Amniotic epithelial cell (primary cell): Measurements from ENCODE around the gene IL31.

ENCODE experiments used
- DNase-seq: peaks from one replicate; pipeline ENCODE4 v3.0.0-alpha.2; 2010; ENCODE audit warnings: low read depth

Gene IL31

GRCh38 chr12:122155705-122156104 lies 18.3 kb downstream of the IL31 start:
- no peak for DNase-seq

- no peak for DNase-seq
Observed at GRCh38 chr12:122152754-122153153, 21.3 kb downstream of the IL31 start.

GRCh38 chr12:122150127-122150681 lies 23.8 kb downstream of the IL31 start:
- no peak for DNase-seq

GRCh38 chr12:122148657-122149056 lies 25.4 kb downstream of the IL31 start:
- DNase-seq, result no peak

- DNase-seq, result no peak
Observed at GRCh38 chr12:122147514-122148290, 26.3 kb downstream of the IL31 start.

- no peak for DNase-seq
Observed at GRCh38 chr12:122145505-122146330, 28.3 kb downstream of the IL31 start.

GRCh38 chr12:122144885-122145284 lies 29.1 kb downstream of the IL31 start:
- no peak for DNase-seq

- DNase-seq, result no peak
Observed at GRCh38 chr12:122142857-122143256, 31.2 kb downstream of the IL31 start.

GRCh38 chr12:122141911-122142725 lies 31.9 kb downstream of the IL31 start:
- no peak for DNase-seq

GRCh38 chr12:122140467-122141257 lies 33.4 kb downstream of the IL31 start:
- DNase-seq, result no peak

- DNase-seq, result no peak
Observed at GRCh38 chr12:122139941-122140340, 34.1 kb downstream of the IL31 start.

- no peak for DNase-seq
Observed at GRCh38 chr12:122139266-122139665, 34.8 kb downstream of the IL31 start.

GRCh38 chr12:122138616-122139015 lies 35.4 kb downstream of the IL31 start:
- no peak for DNase-seq

- no peak for DNase-seq
Observed at GRCh38 chr12:122138181-122138580, 35.8 kb downstream of the IL31 start.

GRCh38 chr12:122137681-122138080 lies 36.3 kb downstream of the IL31 start:
- no peak for DNase-seq

GRCh38 chr12:122137229-122137628 lies 36.8 kb downstream of the IL31 start:
- no peak for DNase-seq

GRCh38 chr12:122135437-122136031 lies 38.5 kb downstream of the IL31 start:
- DNase-seq, result no peak

GRCh38 chr12:122133192-122133950 lies 40.6 kb downstream of the IL31 start:
- DNase-seq, result no peak

- DNase-seq, result no peak
Observed at GRCh38 chr12:122130150-122130549, 43.9 kb downstream of the IL31 start.

- no peak for DNase-seq
Observed at GRCh38 chr12:122129131-122129530, 44.9 kb downstream of the IL31 start.
